HFF-Myc (cell line): Measurements from ENCODE around the gene PTH2R.

Source experiments
- DNase-seq: peaks from one replicate; pipeline ENCODE4 v3.0.0-alpha.2; 2011; ENCODE audit warnings: low read depth; ENCODE audit errors: extremely low read depth
- H3K4me3 ChIP-seq: replicated peaks from 2 replicates; pipeline ENCODE4 v1.5.1; 2011; ENCODE audit warnings: low read depth, mild to moderate bottlenecking, control low read depth, low read length
- CTCF ChIP-seq: IDR thresholded peaks from 2 replicates; pipeline ENCODE4 v1.5.1; 2012; ENCODE audit warnings: mild to moderate bottlenecking, low read depth, low read length, control low read depth; ENCODE audit errors: missing control alignments

Gene PTH2R

GRCh38 chr2:208363485-208363884 is 43.1 kb upstream of the PTH2R start:
- DNase-seq = peak; percentile 58
- H3K4me3 ChIP-seq = no peak overlapping the region
- no peak for TF ChIP-seq CTCF

GRCh38 chr2:208366215-208367127 is 40.1 kb upstream of the PTH2R start:
- no peak for TF ChIP-seq CTCF

GRCh38 chr2:208369091-208369490 is 37.5 kb upstream of the PTH2R start:
- DNase-seq = no peak
- no peak overlapping the region for H3K4me3 ChIP-seq
- TF ChIP-seq CTCF = no peak

More at GRCh38 chr2:208366215-208367127, 40.1 kb upstream of the PTH2R start:
- H3K4me3 ChIP-seq = no peak overlapping the region
- no peak for DNase-seq

- no peak for DNase-seq
- H3K4me3 ChIP-seq = no peak overlapping the region
- TF ChIP-seq CTCF = no peak
Observed at GRCh38 chr2:208370881-208371633, 35.5 kb upstream of the PTH2R start.

- no peak for TF ChIP-seq CTCF
- no peak overlapping the region for H3K4me3 ChIP-seq
- no peak for DNase-seq
Observed at GRCh38 chr2:208371634-208371935, 35.0 kb upstream of the PTH2R start.

- H3K4me3 ChIP-seq = no peak overlapping the region
- TF ChIP-seq CTCF = peak; percentile 78
- DNase-seq = no peak
Observed at GRCh38 chr2:208373460-208374089, 33.0 kb upstream of the PTH2R start.
